Astrocyte (in vitro differentiated cells and primary cell): ENCODE results near the gene MAP6.

Source experiments
- CTCF ChIP-seq: IDR thresholded peaks from 2 replicates; pipeline ENCODE4 v1.5.1; 2011; ENCODE audit warnings: low read depth, mild to moderate bottlenecking, inconsistent platforms, low read length, moderate library complexity; ENCODE audit not compliant: insufficient read depth
- EZH2 ChIP-seq: IDR thresholded peaks from 2 replicates; pipeline ENCODE4 v1.6.1; 2012; ENCODE audit warnings: mild to moderate bottlenecking, low read length, inconsistent platforms; ENCODE audit not compliant: insufficient read depth

GRCh38 chr11:75715688-75716087 is 46.9 kb upstream of the MAP6 start:
- no peak for TF ChIP-seq CTCF
- no peak for TF ChIP-seq EZH2
